ENCODE measurements around the gene CDC14B. TPM values are rescaled to one million over a fixed set of nuclear protein-coding genes. Genes with fewer than 3 reads are reported as not detected.
"Not testable (repeated sequence)": the region's sequence is repeated elsewhere in the genome, so short reads cannot be mapped to it uniquely, and the experiment has no call there.

The CDC14B gene
- 10 to 100 TPM; 24.4 to 31.2 TPM for total RNA-seq
- long read RNA-seq, donor 1, partial matches to known transcripts: 3 of 7 reads
- long read RNA-seq, donor 1, other reads (novel, unspliced or antisense): 4 of 7 reads
- long read RNA-seq, donor 2, partial matches to known transcripts: 9 of 24 reads
- long read RNA-seq, donor 2, other reads (novel, unspliced or antisense): 14 of 24 reads

- DNase-seq (ENCODE audit: low spot score): peak; percentile 92
- intact Hi-C loops (cut with DNase I): no loop called here
Measured at GRCh38 chr9:96619491-96620180, at the start of gene CDC14B. Gene CDC14B (minus strand): TSS chr9:96619843. CDS start chr9:96619378, 465 bp downstream.

GRCh38 chr9:96668868-96669534 is 49.4 kb upstream of the CDC14B start:
- intact Hi-C loops (cut with DNase I): loop anchor here in 1 of 2 donors (5.0 kb wide), 1 partner anchor 347 kb away; no protein-coding TSS in a partner anchor
- DNase-seq (ENCODE audit: low spot score): no peak

- intact Hi-C loops (cut with DNase I): loop anchor here in 1 of 2 donors (5.0 kb wide), 1 partner anchor 345 kb away; no protein-coding TSS in a partner anchor
Measured at GRCh38 chr9:96667363-96667728, 47.7 kb upstream of the CDC14B start.

GRCh38 chr9:96666653-96667362 is 47.2 kb upstream of the CDC14B start:
- intact Hi-C loops (cut with DNase I): loop anchor here in 1 of 2 donors (5.0 kb wide), 1 partner anchor 345 kb away; no protein-coding TSS in a partner anchor
- not testable (repeated sequence) for DNase-seq (ENCODE audit: low spot score)

More at GRCh38 chr9:96667363-96667728, 47.7 kb upstream of the CDC14B start:
- no peak for DNase-seq (ENCODE audit: low spot score)

DNA sequence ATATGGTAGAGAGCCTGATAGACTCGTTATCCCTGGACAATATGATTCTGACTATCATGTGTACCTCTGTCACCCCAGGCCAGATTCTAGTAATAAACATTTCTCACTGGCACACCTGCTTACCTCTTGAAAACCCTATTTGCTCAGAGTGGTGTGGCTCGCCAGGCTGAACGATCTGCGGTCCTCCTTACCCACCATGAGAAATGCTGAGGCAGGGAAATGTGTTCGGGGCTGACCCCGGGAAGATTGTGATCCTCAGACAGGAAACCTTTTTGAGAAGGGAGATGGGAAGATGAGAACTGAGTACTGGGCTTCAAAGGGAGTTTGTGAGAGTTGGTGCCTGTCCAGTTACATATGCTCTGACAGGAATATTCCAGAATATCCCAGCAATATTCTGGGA is 46.1 kb upstream of the CDC14B start:
- intact Hi-C loops (cut with DNase I): loop anchor here in 1 of 2 donors (5.0 kb wide), 1 partner anchor 343 kb away; no protein-coding TSS in a partner anchor
- no peak for DNase-seq (ENCODE audit: low spot score)

- intact Hi-C loops (cut with DNase I): no loop called here
- DNase-seq (ENCODE audit: low spot score): no peak
Measured at GRCh38 chr9:96663506-96664120, 44.0 kb upstream of the CDC14B start.

DNA sequence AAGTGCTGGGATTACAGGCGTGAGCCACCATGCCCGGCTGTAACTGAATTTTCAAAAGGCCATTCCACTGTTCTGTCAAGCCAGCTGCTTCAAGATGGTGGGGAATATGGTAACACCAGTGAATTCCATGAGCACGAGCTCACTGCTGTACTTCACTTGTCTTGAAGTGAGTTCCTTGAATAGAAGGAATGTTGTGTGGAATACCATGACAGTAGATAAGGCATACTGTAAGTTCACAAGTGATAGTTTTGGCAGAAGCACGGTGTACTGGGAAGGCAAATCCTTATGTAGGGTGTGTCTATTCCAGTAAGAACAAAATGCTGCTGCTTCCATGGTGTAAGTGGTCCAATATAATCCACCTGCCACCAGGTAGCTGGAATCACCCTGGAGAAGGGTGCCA is 42.1 kb upstream of the CDC14B start:
- intact Hi-C loops (cut with DNase I): no loop called here

DNA sequence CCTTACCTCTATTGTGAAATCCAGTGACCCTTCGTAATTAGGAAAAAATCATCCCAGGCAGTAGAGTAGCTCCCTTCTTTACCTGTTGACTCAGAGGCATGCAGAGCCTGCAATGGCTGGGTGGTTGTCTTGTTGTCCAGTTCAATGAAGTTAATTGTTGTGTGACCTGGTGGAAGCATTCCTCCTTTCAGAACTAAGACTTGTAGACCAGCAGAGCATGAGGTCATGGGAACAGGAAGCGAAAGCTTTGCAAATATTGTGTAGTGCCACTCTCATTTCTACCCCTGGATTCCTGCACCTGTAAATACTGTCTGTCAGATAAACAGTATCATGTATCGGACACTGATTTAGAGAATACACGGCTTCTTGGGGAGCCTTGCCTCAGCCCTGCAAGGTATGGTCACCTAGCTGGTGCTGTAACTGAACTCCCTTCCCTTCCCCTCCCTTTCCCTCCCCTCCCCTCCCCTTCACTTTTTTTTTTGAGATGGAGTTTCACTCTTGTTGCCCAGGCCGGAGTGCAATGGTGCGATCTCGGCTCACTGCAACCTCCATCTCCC is 41.1 kb upstream of the CDC14B start:
- intact Hi-C loops (cut with DNase I): no loop called here
- DNase-seq (ENCODE audit: low spot score): no peak

More for the DNA sequence above, 42.1 kb upstream of the CDC14B start:
- no peak for DNase-seq (ENCODE audit: low spot score)

DNA sequence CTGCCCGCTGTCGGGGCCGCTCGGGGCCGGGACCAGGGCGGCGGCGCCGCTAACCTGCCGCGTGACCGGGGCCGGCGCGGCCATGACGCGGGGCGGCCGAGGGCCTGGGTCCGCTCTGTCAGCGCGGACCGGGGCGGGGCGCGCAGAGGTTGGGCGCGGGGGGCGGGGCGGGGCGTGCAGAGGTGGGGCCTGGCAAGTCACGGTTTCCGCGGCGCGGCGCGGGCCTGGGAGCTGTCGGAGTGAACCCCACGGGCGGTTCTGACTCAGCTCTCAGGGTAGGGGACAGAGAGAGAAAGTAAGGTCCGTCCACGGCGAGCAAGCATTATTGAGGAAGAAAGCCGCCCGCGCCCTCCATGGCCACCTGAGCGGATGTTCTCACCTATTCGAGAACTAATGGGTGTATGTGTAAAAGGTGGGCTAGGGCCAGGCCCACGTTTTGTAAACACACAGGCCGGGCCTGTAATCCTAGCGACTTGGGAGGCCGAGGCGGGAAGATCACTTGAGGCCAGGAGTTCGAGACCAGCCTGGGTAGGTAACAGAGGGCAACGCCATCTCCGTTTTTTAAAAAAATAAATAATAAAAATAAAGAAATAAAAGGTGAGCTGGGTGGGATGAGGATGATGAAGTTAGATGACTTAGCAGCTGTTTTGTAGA is 35.7 kb upstream of the CDC14B start, which contains the start of gene PRXL2C:
Gene PRXL2C, minus strand, starts transcription at position 120 of the 654 bp plus-strand sequence. Its CDS starts 36 bp downstream, at position 84.
- peak; percentile 97 for DNase-seq (ENCODE audit: low spot score)
- intact Hi-C loops (cut with DNase I): loop anchor here in 1 of 2 donors (10.0 kb wide), 1 partner anchor 201 kb away; the partner anchor contains the start of gene HABP4

DNA sequence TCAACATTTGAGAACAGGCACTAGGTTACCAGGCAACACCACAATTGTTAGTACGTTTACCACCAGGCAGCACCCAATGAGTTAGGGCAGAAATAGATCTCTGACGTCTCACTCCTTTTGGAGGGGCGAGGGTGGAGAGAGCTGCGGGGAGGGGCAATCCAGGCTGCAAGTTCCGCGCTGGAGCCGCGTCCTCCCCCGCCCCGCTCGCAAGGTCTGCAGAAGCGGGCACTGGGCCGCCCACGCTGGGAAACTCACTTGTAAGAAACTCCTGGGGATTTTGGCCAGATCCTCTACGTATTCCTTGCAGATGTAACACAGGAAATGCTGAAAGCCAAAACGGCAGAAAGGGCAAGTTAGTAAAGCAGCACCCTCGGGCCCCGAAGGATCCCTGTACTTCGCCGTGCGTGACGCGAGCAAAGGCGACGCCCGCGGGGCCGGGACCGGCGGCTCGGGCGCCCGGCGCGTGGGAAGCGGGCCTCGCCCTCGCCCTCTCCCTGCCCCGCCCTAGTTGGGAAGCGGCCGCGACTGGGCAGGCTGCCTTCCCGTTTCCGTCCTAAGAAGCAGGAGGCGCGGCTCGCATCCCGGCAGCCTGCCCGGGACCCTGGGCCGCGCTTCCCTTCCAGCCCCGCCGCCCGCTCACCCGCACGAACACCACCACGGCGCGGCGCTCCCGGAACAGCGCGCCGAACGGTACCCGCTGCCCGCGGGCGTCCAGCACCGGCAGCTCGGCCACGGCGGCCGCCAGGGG is 35.0 kb upstream of the CDC14B start:
- intact Hi-C loops (cut with DNase I): loop anchor here (5.0 to 10.0 kb wide), 2 partner anchors 200 to 312 kb away; partner anchors contain the start of gene HABP4 (in 1 of the 2)
- DNase-seq (ENCODE audit: low spot score): peak; percentile 96

GRCh38 chr9:96651626-96652025 is 32.0 kb upstream of the CDC14B start:
- DNase-seq (ENCODE audit: low spot score): no peak
- intact Hi-C loops (cut with DNase I): loop anchor here (5.0 to 10.0 kb wide), 2 partner anchors 197 to 309 kb away; partner anchors contain the start of gene HABP4 (in 1 of the 2)

- no peak for DNase-seq (ENCODE audit: low spot score)
- intact Hi-C loops (cut with DNase I): loop anchor here (5.0 to 10.0 kb wide), 3 partner anchors 195 to 307 kb away; partner anchors contain the start of gene HABP4 (in 1 of the 2)
Measured at GRCh38 chr9:96649620-96650324, 30.1 kb upstream of the CDC14B start.

DNA sequence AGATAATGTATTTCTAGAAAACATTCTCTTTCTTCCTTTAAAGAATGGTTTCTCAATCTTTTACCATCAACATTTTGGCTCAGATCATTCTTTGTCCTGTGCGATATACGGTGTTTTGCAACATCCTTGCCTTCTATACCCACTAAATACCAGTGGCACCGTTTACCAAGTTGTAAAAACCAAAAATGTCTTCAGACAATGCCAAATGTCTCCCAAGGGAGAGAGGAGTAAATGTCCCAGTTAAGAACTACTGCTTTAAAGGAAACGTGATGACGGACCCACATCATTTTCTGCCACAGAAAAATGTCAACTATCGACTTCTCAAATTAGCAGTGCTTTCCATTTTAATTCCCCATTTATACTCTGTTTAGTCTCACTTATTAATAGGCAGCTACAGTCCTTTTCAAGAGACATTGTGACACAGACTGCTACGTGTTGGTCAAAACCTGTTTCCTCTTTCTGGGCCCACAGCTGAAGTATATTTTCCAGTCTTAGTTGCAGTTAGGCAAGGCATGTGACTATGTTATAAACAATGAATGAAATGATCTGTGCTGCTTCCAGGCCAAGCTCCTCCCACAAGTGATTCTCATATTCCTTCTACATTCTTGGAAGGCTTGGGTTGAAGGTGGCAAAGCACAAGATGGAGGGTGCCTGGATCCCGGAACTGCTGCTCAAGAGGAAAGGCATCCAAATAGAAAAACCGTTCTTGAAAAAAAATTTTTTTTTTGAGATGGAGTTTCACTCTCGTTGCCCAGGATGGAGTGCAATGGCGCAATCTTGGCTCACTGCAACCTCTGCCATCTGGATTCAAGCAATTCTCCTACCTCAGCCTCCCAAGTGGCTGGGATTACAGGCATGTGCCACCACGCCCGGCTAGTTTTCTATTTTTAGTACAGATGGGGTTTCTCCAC is 26.7 kb upstream of the CDC14B start:
- no peak for DNase-seq (ENCODE audit: low spot score)
- intact Hi-C loops (cut with DNase I): loop anchor here in 1 of 2 donors (10.0 kb wide), 1 partner anchor 212 kb away; no protein-coding TSS in a partner anchor

DNA sequence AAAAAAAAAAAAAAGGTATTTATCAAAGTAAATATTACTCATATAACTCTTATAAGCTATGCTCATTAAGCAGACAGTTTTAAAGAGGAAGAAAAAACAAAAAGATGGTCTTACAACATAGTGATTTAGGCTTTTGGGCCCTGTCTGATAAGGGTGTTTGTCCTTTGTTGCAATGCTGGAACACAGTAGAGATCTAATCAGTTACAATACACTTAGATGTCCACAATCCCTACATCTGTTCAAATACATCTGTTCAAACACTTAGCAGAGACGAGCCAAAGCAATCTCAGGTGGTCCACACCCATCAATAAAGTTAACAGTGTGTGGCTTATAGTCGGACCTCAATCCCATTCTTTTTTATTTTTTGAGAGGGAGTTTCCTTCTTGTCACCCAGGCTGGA is 24.5 kb upstream of the CDC14B start:
- DNase-seq (ENCODE audit: low spot score): no peak
- intact Hi-C loops (cut with DNase I): loop anchor here in 1 of 2 donors (10.0 kb wide), 1 partner anchor 209 kb away; no protein-coding TSS in a partner anchor

DNA sequence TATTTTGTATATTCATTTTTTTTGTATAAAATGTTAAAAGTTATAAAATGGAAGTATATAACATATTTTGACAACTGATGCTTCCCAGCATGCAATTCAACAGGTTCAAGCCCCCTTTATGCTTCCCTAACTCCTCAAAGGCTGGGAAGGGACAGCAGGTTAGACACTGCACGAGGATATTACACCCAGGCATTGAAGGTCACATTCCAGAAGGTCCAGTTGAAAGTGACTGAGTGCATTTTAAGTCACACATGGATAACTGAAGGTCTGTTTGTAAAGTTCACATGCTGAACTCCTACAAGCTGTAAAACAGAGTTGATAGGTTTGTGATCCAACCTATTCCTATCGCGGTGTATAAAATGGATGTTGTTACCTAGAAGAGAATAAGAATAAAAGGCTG is 21.9 kb upstream of the CDC14B start:
- intact Hi-C loops (cut with DNase I): loop anchor here in 1 of 2 donors (10.0 kb wide), 1 partner anchor 207 kb away; no protein-coding TSS in a partner anchor
- no peak for DNase-seq (ENCODE audit: low spot score)
